Ammon's horn (tissue), 1 donor: ENCODE data around the gene L3MBTL2.

Source experiments
- DNase-seq: peaks from one replicate; pipeline ENCODE4 v3.0.0-alpha.2; 2016; ENCODE audit warnings: low spot score

The L3MBTL2 gene

DNA sequence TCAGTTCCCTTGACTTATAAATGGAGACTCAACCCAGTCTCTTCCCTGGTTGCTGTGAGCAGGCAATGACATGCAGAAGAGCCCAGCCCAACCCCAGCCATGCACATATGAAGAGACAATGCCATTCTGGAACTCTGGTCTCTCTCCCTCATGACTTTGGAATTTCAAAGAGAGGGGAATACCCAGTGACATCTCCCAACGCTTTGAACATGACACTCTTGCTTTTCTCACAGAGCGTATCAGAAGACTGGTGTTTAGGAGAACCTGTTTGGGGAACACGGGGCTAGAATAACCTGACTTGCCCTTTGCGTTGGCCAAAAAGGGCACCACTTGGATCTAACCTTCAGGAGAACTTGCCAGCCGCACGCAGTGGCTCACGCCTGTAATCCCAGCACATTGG lies 68.0 kb downstream of the L3MBTL2 start:
- no peak for DNase-seq

DNA sequence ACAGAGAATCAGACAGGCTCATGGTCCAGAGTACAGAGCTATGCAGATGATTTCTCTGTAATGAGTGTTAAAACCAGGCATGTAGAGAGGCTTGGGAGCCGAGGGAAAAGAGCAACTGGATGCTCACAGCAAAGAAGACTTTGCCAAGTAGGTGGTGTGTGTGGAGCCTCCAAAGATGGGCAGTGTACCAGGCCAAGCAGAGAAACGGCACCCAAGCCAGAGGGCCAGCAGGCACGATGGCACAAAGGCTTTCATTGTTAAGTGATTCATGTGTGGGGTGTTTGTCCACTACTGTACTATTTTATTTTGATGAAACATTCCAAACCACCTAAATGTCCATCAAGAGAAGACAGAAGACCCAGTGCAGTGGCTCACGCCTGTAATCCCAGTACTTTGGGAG lies 69.7 kb downstream of the L3MBTL2 start:
- DNase-seq: peak; percentile 85

DNA sequence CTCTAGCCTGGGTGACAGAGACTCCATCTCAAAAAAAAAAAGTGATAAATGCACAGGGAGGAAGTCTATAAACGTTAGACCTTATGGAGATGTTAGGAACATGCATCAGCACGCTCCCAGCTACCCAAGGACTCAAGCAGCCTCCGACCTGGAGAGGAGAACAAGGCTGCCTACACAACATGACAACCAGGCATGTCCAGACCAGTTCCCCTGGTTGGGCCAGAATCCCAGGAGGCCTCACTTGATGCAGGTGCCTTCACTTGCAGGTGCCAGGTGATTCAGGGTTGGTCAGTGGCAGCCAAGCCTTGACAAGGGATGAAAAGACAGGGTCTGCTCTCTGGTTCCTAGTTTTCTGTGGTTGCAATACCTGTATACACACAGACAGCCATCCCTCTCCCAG lies 75.0 kb downstream of the L3MBTL2 start:
- no peak for DNase-seq

DNA sequence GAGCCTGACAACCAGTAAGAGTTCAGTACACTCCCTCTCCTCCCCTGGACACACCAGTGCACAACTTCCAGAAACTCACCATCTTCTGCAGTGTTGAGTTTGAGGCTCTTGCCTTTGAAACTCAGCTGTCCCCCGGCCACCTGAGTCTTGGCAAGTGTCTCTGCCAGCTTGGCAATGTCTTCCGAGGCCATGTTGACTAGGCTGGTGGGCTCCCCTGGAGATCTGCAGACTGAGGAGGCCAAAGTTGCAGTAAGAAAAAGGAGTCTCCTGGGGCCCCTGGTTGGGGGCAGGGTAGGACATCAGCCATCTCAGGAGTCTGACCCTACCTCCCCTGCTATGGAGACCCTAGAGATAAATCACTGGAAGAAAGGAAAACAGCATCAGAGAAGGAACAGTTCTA lies 75.7 kb downstream of the L3MBTL2 start:
- no peak for DNase-seq
